ENCODE data around the gene CXCL9.

DNA sequence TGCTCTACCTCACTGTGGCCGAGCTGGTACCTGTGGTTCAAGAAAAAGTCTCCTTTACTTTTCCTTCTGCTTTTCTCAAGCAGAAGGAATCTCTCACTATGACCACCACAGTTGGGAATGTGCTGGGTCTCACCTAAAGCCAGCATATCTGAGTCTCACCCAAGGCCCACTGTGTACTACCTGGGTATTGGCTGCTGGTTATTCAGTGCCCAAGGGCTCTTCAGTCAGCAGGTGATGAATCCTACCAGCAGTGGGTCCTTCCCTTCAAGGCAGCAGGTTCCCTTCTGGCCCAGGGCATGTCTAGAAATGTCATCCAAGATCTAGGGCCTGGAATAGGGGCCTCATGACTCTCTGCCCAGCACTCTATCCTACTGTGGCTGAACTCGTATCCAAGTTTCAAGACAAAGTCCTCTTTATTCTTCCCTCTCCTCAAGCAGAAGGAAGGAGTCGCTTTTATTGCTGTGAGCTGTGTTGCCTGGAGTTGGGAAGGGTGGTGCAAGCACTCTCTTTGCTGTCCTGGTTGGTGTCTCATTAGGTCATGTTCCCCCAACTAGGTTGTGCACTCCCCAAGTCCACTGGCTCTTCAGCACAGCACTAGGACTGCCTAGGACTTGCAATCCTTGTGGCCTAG, 9.9 kb upstream of the CXCL9 start:
- TF ChIP-seq, protein P1, sequence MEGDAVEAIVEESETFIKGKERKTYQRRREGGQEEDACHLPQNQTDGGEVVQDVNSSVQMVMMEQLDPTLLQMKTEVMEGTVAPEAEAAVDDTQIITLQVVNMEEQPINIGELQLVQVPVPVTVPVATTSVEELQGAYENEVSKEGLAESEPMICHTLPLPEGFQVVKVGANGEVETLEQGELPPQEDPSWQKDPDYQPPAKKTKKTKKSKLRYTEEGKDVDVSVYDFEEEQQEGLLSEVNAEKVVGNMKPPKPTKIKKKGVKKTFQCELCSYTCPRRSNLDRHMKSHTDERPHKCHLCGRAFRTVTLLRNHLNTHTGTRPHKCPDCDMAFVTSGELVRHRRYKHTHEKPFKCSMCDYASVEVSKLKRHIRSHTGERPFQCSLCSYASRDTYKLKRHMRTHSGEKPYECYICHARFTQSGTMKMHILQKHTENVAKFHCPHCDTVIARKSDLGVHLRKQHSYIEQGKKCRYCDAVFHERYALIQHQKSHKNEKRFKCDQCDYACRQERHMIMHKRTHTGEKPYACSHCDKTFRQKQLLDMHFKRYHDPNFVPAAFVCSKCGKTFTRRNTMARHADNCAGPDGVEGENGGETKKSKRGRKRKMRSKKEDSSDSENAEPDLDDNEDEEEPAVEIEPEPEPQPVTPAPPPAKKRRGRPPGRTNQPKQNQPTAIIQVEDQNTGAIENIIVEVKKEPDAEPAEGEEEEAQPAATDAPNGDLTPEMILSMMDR (IDR thresholded peaks at IDR 0.05), result no peak
- TF ChIP-seq POLR2A (IDR thresholded peaks at IDR 0.05) (no peak), POLR2AphosphoS5 (IDR thresholded peaks at IDR 0.05) (no peak)
